ENCODE measurements around the gene SPRED3.
"Not testable (repeated sequence)": the region's sequence is repeated elsewhere in the genome, so short reads cannot be mapped to it uniquely, and the experiment has no call there.

The SPRED3 gene

GRCh38 chr19:38422438-38422837 is 33.9 kb downstream of the SPRED3 start:
- DNase-seq: no peak

DNA sequence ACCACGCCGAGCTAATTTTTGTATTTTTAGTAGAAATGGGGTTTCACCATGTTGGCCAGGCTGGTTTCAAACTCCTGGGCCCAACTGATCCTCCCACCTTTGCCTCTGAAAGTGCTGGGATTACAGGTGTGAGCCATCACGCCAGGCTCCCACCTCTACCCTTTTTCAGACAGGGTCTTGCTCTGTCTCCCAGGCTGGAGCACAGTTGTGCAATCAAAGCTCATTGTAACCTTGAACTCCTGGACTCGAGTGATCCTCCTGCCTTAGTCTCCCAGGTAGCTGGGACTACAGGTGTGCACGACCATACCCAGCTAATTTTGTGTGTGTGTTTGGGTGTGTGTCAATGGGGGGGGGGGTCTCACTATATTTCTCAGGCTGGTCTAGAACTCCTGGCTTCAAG is 35.8 kb downstream of the SPRED3 start:
- DNase-seq: no peak

GRCh38 chr19:38425222-38425809 is 36.8 kb downstream of the SPRED3 start:
- no peak for DNase-seq

DNA sequence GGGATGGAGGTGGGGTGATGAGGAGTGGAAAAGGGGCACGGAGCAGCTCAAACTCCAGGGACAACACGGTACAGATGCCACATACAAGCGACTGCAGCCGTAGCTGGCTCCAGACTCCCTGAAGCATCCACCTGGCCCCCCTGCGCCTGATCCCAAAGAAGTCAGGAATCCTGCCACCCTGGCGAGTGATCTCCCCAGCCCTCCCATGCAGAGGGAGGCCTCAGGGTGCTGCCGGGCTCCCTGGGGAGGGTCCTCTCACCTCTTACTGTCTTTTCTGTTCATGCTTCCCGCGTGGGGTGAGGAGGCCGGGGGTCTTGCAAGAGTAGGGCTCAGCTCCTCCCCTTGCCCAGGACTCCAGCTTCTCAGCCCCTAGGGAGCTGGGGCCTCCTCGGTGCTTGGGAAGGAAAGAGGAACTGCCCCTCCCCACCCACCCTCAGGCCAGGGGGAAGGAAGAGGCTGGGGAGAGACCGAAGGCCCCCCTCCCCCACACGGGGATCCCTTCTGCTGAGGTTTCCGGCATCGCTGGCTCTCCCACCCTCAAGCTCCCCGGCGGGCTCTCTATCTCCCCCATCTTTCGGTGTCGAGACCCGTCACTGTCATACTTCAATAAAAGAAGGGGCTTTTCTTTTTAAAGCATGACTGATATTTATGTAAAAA is 37.4 kb downstream of the SPRED3 start, which contains the start of gene RASGRP4:
RASGRP4 (minus strand) TSS at position 410 of the 657 bp plus-strand sequence; CDS start at position 282, 128 bp downstream.
- peak; percentile 17 for DNase-seq

DNA sequence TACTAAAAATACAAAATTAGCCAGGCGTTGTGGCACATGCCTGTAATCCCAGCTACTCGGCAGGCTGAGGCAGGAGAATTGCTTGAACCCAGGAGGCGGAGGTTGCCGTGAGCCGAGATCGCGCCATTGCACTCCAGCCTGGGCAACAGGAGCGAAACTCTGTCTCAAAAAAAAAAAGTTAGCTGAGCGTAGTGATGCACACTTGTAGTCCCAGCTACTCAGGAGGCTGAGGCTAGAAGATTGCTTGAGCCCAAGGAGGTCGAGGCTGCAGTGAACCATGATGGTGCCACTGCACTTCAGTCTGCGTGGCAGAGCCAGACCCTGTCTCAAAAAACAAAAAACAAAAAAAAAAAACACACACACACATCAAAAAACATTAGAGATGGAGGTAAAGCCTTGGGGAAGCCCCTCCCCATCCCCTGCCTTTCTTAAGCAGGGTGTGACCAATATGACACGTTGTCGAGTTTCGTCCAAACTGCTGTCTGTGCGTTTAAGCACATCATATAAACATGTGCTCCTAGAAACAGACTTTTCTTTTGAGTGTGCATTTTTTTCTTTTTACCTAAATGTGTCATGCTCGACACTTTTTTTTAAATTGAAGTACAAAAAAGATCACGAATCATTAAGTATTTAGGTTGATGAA is 38.7 kb downstream of the SPRED3 start:
- not testable (repeated sequence) for DNase-seq

GRCh38 chr19:38429055-38429810 is 40.7 kb downstream of the SPRED3 start:
- no peak for DNase-seq

GRCh38 chr19:38429811-38430156 is 41.3 kb downstream of the SPRED3 start:
- no peak for DNase-seq

- no peak for DNase-seq
These were observed 42.4 kb downstream of the SPRED3 start for GRCh38 chr19:38430931-38431330.

DNA sequence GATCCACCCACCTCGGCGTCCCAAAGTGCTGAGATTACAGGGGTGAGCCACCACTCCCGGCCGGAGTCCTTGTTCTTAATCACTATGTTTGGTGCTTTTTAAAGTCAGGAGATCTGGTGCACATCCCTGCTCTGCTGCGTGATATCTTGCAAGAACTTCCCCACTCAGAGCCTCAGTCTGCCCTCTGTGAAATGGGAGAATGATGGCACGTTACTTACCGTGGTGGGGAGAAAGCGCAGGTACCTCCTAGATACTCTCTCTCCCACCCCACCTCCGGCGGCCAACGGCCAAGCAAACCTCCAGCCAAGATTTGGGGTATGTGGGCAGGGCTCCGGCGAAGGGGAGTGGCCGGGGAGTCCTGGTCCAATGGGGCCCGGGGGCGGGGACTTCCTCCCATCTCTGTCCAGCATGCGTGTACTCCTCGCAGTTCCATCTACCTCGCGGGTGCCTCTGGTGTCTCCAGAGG is 44.8 kb downstream of the SPRED3 start, which contains the start of gene RYR1:
RYR1 (plus strand) TSS at position 424 of the 466 bp plus-strand sequence. CDS start 139 bp downstream, outside the sequence.
- peak; percentile 69 for DNase-seq

- DNase-seq: peak; percentile 81
These were observed 46.1 kb downstream of the SPRED3 start for GRCh38 chr19:38434549-38435051.

GRCh38 chr19:38437295-38437694 is 48.8 kb downstream of the SPRED3 start:
- DNase-seq: no peak

- no peak for DNase-seq
These were observed 49.4 kb downstream of the SPRED3 start for GRCh38 chr19:38437917-38438316.

DNA sequence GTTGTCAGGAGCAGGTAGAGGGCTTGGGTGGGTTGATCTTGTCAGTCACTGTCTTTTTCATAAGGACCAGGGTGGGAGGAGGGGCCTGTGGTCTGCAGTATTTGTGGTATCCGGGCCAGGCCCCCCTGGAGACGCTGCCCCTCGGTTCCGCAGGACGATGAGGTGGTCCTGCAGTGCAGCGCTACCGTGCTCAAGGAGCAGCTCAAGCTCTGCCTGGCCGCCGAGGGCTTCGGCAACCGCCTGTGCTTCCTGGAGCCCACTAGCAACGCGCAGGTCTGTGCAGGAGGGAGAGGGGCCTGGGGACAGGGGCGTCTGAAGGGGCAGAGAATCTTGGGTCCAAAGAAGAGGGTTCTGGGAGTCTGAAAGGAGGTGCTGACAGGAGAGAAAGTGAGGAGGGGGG is 52.1 kb downstream of the SPRED3 start:
- no peak for DNase-seq

GRCh38 chr19:38441657-38442348 is 53.3 kb downstream of the SPRED3 start:
- DNase-seq: peak; percentile 13

GRCh38 chr19:38442736-38443135 is 54.2 kb downstream of the SPRED3 start:
- no peak for DNase-seq

DNA sequence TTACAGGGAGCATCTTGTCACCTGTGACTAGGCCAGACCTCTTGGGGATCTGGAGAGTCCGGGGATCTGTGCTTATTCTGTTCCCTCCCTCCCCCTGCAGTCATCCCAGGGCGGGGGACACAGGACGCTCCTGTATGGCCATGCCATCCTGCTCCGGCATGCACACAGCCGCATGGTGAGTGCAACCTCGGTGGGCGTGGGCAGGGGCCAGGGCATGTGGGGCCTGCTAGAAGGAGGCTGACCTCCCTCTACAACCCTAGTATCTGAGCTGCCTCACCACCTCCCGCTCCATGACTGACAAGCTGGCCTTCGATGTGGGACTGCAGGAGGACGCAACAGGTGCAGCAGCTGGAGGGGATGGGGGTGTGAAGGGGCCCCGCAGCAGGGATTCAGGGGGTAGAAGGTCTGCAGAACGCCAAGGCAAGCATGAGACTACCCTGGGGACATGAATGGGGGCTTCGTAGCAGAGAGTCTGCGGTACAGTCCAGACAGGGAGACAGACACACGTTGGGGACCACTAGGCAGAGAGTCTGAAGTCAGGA is 55.0 kb downstream of the SPRED3 start:
- DNase-seq: no peak

DNA sequence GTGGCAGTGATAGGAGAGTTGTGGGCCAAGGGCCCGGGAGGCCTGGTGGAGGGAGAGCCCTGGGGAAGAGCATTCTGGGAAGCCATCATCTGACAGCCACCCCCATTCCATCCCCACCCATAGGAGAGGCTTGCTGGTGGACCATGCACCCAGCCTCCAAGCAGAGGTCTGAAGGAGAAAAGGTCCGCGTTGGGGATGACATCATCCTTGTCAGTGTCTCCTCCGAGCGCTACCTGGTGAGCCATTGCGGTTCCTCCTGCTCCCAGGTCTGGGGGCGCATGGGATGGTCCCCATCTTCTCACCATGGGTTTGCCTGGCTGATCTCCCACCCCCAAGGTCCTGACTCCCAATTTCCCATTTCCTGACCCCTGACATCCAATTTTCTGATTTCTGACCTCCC is 55.5 kb downstream of the SPRED3 start:
- no peak for DNase-seq

DNA sequence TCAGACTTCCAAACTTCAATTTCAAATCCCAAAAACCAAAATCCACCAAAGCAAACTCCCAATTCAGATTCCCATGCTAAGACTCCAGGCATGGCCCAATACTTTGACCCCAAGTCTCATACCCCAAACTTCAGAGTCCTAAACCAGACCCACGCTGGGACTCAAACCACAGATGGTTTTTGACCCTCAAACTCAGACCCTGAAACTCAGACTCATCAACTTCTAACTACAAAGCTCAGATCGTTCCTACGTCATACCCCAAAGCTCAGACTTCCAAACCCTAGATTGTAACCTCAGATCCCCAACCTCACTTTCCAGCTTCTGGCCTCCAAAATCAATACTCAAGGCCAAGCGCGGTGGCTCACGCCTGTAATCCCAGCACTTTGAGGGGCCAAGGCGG is 56.9 kb downstream of the SPRED3 start:
- no peak for DNase-seq

GRCh38 chr19:38448225-38448624 is 59.7 kb downstream of the SPRED3 start:
- DNase-seq: no peak

Data from eye (tissue), 1 donor.